ENCODE results near the gene PPP1R12C.
A peak's percentile ranks its signal among the peaks of the same experiment; 100 is the strongest.
"Not testable (repeated sequence)": the region's sequence is repeated elsewhere in the genome, so short reads cannot be mapped to it uniquely, and the experiment has no call there.

Gene PPP1R12C

GRCh38 chr19:55116859-55117662, at the start of gene PPP1R12C:
PPP1R12C (minus strand) TSS chr19:55117637; CDS start chr19:55117543, 94 bp downstream.
- no peak for DNase-seq

GRCh38 chr19:55166530-55167268, 49.3 kb upstream of the PPP1R12C start, which contains the start of gene DNAAF3:
DNAAF3 (minus strand) TSS chr19:55166613; CDS start chr19:55166413, 200 bp downstream.
- peak; percentile 99 for DNase-seq

GRCh38 chr19:55165952-55166529, 48.6 kb upstream of the PPP1R12C start:
- peak; percentile 89 for DNase-seq

- no peak for DNase-seq
These were observed 44.3 kb upstream of the PPP1R12C start for GRCh38 chr19:55161571-55162322.

GRCh38 chr19:55160986-55161365, 43.5 kb upstream of the PPP1R12C start:
- no peak for DNase-seq

GRCh38 chr19:55160128-55160985, 42.9 kb upstream of the PPP1R12C start:
- DNase-seq: peak; percentile 92

GRCh38 chr19:55158848-55159749, 41.7 kb upstream of the PPP1R12C start:
- DNase-seq: no peak

DNA sequence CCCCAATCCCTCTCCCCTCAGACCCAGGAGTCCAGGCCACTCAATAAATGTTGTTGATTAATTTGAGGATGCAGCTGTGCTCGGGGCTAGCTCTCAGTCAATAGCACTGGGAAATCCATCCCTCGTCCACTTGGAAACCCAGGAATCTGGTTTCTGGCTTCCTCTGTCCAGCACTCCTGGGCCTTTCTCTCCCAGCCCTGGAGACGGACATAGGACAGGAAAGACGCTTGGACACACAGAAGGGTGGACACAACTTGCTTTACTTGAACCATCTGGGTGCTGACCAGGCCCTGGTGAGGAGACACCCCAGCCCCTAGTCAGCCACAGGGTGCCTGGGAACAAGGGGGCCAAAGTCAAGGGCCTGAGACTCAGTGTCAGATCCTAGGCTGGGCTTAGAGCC, 41.0 kb upstream of the PPP1R12C start:
- DNase-seq: no peak

GRCh38 chr19:55157064-55157908, 39.8 kb upstream of the PPP1R12C start, which contains the start of gene TNNI3:
TNNI3 (minus strand) TSS chr19:55157732; CDS start chr19:55157589, 143 bp downstream.
- no peak for DNase-seq

- peak; percentile 68 for DNase-seq
These were observed 39.0 kb upstream of the PPP1R12C start for GRCh38 chr19:55156202-55157063.

- not testable (repeated sequence) for DNase-seq
These were observed 38.3 kb upstream of the PPP1R12C start for GRCh38 chr19:55155784-55156183.

DNA sequence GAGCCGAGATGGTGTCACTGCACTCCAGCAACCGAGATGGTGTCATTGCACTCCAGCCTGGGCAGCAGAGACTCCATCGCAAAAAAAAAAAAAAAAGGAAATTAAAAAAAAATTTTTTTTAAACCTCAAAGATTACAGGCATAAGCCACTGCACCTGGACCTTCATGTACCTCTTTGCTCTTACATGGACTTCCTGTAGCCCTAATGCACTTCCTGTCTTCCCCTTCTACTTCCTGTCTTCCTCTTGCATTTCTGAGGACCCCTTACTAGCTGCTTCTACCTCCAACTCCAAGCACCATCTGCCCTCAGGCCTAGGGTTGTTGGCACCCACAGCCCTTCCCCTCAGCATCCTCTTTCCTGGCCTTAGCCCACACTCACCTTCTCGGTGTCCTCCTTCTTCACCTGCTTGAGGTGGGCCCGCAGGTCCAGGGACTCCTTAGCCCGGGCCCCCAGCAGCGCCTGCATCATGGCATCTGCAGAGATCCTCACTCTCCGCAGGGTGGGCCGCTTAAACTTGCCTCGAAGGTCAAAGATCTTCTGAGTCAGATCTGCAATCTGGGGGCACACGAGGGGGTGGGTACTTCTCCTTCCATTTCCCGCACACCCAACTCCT, 36.3 kb upstream of the PPP1R12C start:
- DNase-seq: no peak

DNA sequence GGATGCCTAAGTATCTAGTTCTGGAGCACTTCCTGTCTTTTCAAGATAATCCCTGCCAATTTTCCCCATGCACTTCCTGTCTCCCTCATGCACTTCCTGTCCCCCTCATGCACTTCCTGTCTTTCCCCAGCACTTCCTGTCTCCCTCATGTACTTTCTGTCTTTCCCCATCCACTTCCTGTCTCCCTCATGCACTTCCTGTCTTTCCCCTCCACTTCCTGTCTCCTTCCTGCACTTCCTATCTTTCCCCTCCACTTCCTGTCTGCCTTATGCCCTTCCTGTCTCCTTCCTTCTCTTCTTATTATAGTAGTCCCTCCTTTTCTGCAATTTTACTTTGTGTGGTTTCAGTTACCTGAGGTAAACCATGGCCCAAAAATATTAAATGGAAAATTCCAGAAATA, 34.6 kb upstream of the PPP1R12C start:
- DNase-seq: no peak

DNA sequence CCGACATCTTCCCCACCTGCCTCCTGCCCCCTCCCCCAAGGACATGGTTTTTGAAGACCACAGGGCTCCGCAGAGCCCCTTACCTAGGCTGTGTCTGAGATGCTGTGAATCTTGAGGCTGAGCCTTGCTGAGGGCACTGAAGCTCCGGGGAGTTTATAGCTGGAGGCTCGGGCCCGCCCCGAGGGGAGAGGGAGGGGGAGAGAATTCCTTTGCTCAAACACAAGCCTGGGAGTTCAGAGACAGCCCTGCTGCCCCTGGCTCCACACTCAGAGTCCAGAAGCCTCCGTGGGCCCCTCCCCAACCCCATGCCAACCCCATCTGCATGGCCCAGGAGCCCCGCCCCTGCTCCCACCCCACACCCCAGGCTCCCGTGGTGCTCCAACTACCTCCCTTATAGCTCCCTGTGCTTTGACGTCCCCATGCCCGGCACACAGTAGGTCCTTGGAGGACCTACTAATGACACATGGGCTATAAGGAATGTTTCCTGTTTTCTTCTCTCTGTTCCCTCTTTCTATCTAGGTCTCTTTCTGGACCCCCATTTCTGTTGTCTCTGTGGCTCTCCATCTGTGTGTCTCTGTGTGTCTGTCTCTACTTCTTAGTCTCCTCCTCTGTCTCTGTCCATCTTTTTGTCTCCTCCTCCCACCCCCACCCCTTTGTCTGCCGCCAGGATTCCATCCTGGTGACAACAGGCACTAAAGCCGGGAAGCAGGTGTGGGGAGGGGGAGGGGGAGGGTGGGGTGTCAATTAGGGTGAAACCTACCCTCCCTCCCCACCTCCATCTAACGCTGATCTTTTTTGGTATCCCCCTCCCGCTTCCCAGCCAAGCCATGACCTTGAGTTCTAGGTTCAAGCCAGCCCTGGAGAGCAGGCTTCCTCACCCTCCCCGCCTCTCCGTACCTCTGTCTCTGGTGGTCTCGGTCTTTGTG, 31.9 kb upstream of the PPP1R12C start, which contains the start of gene TNNT1:
TNNT1 (minus strand) TSS at position 129 of the 926 bp plus-strand sequence. CDS start 2,049 bp downstream, outside the sequence.
- DNase-seq: no peak

- no peak for DNase-seq
These were observed 30.3 kb upstream of the PPP1R12C start for GRCh38 chr19:55147545-55148251.

DNA sequence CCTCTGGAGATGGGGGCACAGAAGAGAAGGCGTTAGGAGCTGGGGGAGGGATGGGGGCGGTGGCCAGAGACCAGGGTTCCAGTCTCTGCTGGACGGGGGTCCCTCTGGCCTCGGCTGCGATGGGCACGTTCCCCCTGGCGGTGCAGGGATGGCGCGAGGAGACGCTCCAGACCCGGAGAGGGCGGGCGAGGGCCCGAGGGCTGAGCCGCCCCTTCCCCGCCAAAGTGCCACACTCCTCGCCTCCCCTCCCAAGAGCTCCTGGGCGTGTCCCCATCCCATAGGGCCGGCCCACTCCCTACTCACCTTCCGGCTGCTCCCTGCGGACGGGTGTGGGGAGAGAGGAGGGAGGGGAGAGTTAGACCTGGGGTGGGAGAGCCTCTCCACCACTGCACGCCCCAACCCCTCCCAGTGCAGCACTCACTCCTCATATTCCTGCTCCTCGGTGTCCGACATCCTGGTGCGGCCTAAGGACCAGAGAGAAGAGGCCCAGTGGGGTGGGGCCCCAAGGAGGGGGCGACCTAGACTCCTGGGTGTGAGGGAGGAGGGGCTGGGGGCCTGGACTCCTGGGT, 29.4 kb upstream of the PPP1R12C start:
- DNase-seq: peak; percentile 74

All from NCI-H1105 treated with DMSO at 0.1 percent for 48 hours (cell line).